ENCODE data around the gene CDK11A.
"Not testable (repeated sequence)": the region's sequence is repeated elsewhere in the genome, so short reads cannot be mapped to it uniquely, and the experiment has no call there.

The CDK11A gene

GRCh38 chr1:1680912-1681273 is 43.3 kb downstream of the CDK11A start:
- no peak for DNase-seq

- no peak for DNase-seq
These were observed 43.9 kb downstream of the CDK11A start for GRCh38 chr1:1680031-1680911.

GRCh38 chr1:1678581-1679380 is 45.4 kb downstream of the CDK11A start:
- DNase-seq: peak in 1 of 4 experiments; percentile 28

GRCh38 chr1:1677718-1678580 is 46.2 kb downstream of the CDK11A start:
- DNase-seq: peak in 3 of 4 experiments; percentile 28 to 60 (median 31)

- DNase-seq: not testable (repeated sequence)
These were observed 48.1 kb downstream of the CDK11A start for GRCh38 chr1:1676087-1676486.

GRCh38 chr1:1675218-1675617 is 48.9 kb downstream of the CDK11A start:
- not testable (repeated sequence) for DNase-seq

- not testable (repeated sequence) for DNase-seq
These were observed 49.4 kb downstream of the CDK11A start for GRCh38 chr1:1674806-1675205.

GRCh38 chr1:1672181-1672965 is 51.8 kb downstream of the CDK11A start:
- no peak for DNase-seq

- DNase-seq: no peak
These were observed 52.6 kb downstream of the CDK11A start for GRCh38 chr1:1671365-1672119.

GRCh38 chr1:1670866-1671265 is 53.3 kb downstream of the CDK11A start:
- no peak for DNase-seq

GRCh38 chr1:1669468-1670440 is 54.4 kb downstream of the CDK11A start:
- DNase-seq: no peak

- DNase-seq: no peak
These were observed 57.6 kb downstream of the CDK11A start for GRCh38 chr1:1666526-1666925.

GRCh38 chr1:1665815-1666251 is 58.3 kb downstream of the CDK11A start:
- DNase-seq: peak in 1 of 4 experiments; percentile 18

GRCh38 chr1:1664941-1665814 is 59.0 kb downstream of the CDK11A start:
- DNase-seq: no peak

- DNase-seq: not testable (repeated sequence)
These were observed 59.8 kb downstream of the CDK11A start for GRCh38 chr1:1664318-1664717.

GRCh38 chr1:1662830-1663560 is 61.2 kb downstream of the CDK11A start:
- not testable (repeated sequence) for DNase-seq

GRCh38 chr1:1662392-1662791 is 61.8 kb downstream of the CDK11A start:
- not testable (repeated sequence) for DNase-seq
